Caco-2 (cell line): ENCODE data around the gene SHISA8. TPM values are rescaled to one million over a fixed set of nuclear protein-coding genes. Genes with fewer than 3 reads are reported as not detected.
A peak's percentile ranks its signal among the peaks of the same experiment; 100 is the strongest.

Source experiments
- BruUV-seq: library from RNA; stranded (reverse); fragments of 400-500 nt; replicated peaks from 2 replicates; lab custom pipeline; 2021; lab: Mats Ljungman, UMichigan
- CTCF ChIA-PET: fragments of 300-600 bp; sonication (Branson Sonifier 250); formaldehyde crosslinking; loops from one replicate; lab custom pipeline; 2022; ENCODE audit warnings: antibody characterized with exemption; lab: Charles Lee
- POLR2A ChIA-PET: fragments of 300-600 bp; sonication (Branson Sonifier 250); formaldehyde crosslinking; loops from one replicate; lab custom pipeline; 2022; ENCODE audit warnings: antibody characterized with exemption; lab: Charles Lee
- DNase-seq, 2 experiments: peaks; one replicate each; pipeline versions ENCODE4 v3.0.0 to v3.0.0-alpha.2; 2020 to 2022
- H3K27me3 ChIP-seq: replicated peaks from 2 replicates; pipeline ENCODE4 v1.6.0; 2011; ENCODE audit warnings: low read length; ENCODE audit not compliant: control insufficient read depth, insufficient read depth
- H3K36me3 ChIP-seq: 2 replicates; pipeline ENCODE4 v1.5.1; 2011; ENCODE audit warnings: low read length; ENCODE audit not compliant: control insufficient read depth, insufficient read depth
- H3K4me1 ChIP-seq: fragments of 250-450 bp; sonication (Bioruptor Pico); 2 replicates; pipeline ENCODE4 v1.5.1; 2020; ENCODE audit warnings: mild to moderate bottlenecking
- H3K4me3 ChIP-seq: 2 replicates; pipeline ENCODE4 v1.5.1; 2011; ENCODE audit warnings: low read depth, mild to moderate bottlenecking, control low read depth, low read length
- H3K9me3 ChIP-seq: fragments of 250-450 bp; sonication (Bioruptor Pico); 2 replicates; pipeline ENCODE4 v1.5.1; 2020; ENCODE audit warnings: mild to moderate bottlenecking, moderate library complexity
- H3K27ac Mint-ChIP-seq: one replicate; pipeline ENCODE4 v1.8.0; 2022; ENCODE audit warnings: mixed read lengths; ENCODE audit not compliant: unreplicated experiment
- H3K27me3 Mint-ChIP-seq: one replicate; pipeline ENCODE4 v1.8.0; 2022; ENCODE audit warnings: mixed read lengths; ENCODE audit not compliant: insufficient read depth, unreplicated experiment
- H3K36me3 Mint-ChIP-seq: one replicate; pipeline ENCODE4 v1.8.0; 2022; ENCODE audit warnings: mild to moderate bottlenecking, mixed read lengths; ENCODE audit not compliant: insufficient read depth, unreplicated experiment
- H3K4me1 Mint-ChIP-seq: one replicate; pipeline ENCODE4 v1.8.0; 2022; ENCODE audit warnings: low read depth, mixed read lengths; ENCODE audit not compliant: unreplicated experiment
- H3K4me3 Mint-ChIP-seq: one replicate; pipeline ENCODE4 v1.8.0; 2022; ENCODE audit warnings: mild to moderate bottlenecking, moderate library complexity, mixed read lengths; ENCODE audit not compliant: unreplicated experiment
- H3K9me3 Mint-ChIP-seq: one replicate; pipeline ENCODE4 v1.8.0; 2022; ENCODE audit warnings: mixed read lengths; ENCODE audit not compliant: unreplicated experiment
- intact Hi-C: fragments of 100-400 bp; cut with micrococcal nuclease; formaldehyde crosslinking; loops from one replicate; pipeline ENCODE4 v1.10.0; 2022; ENCODE audit not compliant: unreplicated experiment
- total RNA-seq: library from RNA; stranded (reverse); gene quantifications from 2 replicates; pipeline ENCODE4 v1.2.3, GENCODE V29; 2022
- TF ChIP-seq, protein P1 (sequence below), 2 experiments: fragments of 200-600 bp in 1 of 2; IDR thresholded peaks; 1 replicate in 1 of 2; 2 replicates in 1 of 2; pipeline versions ENCODE4 v1.5.1 to v1.8.0; 2011 to 2022; ENCODE audit warnings: antibody characterized with exemption in 1 of 2, control low read depth in 1 of 2, inconsistent platforms in 1 of 2, low read depth in 1 of 2, low read length in 1 of 2, mild to moderate bottlenecking in 1 of 2, moderate library complexity in 1 of 2; ENCODE audit not compliant: insufficient read depth in 1 of 2, severe bottlenecking in 1 of 2, unreplicated experiment in 1 of 2

The SHISA8 gene
- total RNA-seq, 1 experiment from 2014 or later: 1.4 TPM

DNA sequence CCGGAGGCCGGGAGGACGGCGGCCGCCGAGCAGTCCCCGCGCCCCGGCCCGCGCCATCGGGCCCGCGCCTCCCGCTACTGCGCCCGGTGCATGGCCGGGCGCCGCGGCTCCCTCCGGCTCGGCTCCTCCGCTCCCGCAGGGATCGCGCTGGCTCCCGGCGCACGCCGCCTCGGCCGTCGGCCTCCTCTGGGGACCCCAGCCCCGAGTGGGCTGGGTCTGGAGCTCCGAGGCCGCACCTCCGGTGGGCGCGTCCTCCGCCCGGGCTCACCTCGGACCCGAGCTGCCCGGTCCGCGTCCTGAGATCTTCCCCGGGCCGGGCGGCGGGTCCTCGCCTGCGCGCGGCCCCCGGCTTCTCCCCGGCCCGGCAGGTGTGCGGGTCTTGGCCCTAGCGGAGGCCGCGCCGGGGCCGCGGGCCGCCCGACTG is 251 bp downstream of the SHISA8 start:
- BruUV-seq: no TSS peak
- no peaks in the 10 kb centered on the region for H3K4me1 ChIP-seq
- POLR2A ChIA-PET: interaction anchor here (0.6 to 0.7 kb wide), 3 partner anchors 40 to 339 kb away, joined by 6 to 9 read pairs (median 6); no protein-coding TSS in a partner anchor
- DNase-seq: no peak
- H3K36me3 ChIP-seq: no peaks in the 10 kb centered on the region
- H3K9me3 ChIP-seq: no peaks in the 10 kb centered on the region
- intact Hi-C loops: no loop called here
- CTCF ChIA-PET: interaction anchor here (2.7 kb wide), 1 partner anchor 11 kb away, joined by 10 read pairs; no protein-coding TSS in a partner anchor
- peaks cover 22% of the 10 kb centered on the region for H3K27me3 Mint-ChIP-seq
- no peaks in the 10 kb centered on the region for H3K9me3 Mint-ChIP-seq
- H3K27me3 ChIP-seq: no peaks in the 10 kb centered on the region; the same call in 1 of the 2 replicates
- H3K4me1 Mint-ChIP-seq: peaks cover 7% of the 10 kb centered on the region
- H3K4me3 Mint-ChIP-seq: no peak overlapping the region
- H3K36me3 Mint-ChIP-seq: peaks cover 10% of the 10 kb centered on the region
- TF ChIP-seq, protein P1, sequence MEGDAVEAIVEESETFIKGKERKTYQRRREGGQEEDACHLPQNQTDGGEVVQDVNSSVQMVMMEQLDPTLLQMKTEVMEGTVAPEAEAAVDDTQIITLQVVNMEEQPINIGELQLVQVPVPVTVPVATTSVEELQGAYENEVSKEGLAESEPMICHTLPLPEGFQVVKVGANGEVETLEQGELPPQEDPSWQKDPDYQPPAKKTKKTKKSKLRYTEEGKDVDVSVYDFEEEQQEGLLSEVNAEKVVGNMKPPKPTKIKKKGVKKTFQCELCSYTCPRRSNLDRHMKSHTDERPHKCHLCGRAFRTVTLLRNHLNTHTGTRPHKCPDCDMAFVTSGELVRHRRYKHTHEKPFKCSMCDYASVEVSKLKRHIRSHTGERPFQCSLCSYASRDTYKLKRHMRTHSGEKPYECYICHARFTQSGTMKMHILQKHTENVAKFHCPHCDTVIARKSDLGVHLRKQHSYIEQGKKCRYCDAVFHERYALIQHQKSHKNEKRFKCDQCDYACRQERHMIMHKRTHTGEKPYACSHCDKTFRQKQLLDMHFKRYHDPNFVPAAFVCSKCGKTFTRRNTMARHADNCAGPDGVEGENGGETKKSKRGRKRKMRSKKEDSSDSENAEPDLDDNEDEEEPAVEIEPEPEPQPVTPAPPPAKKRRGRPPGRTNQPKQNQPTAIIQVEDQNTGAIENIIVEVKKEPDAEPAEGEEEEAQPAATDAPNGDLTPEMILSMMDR (IDR thresholded peaks at IDR 0.05; ENCODE audit: insufficient read depth in 1 of 2, low read depth in 1 of 2, low read length in 1 of 2, severe bottlenecking in 1 of 2, unreplicated experiment in 1 of 2): no peak
- H3K4me3 ChIP-seq: peak overlapping the region; percentile 42
- H3K27ac Mint-ChIP-seq: no peak overlapping the region

- Mint-ChIP-seq H3K27ac (no peak overlapping the region), H3K4me3 (peak overlapping the region; percentile 64), H3K36me3 (peaks cover 16% of the 10 kb centered on the region), H3K27me3 (peaks cover 22% of the 10 kb centered on the region), H3K9me3 (no peaks in the 10 kb centered on the region), H3K4me1 (peaks cover 7% of the 10 kb centered on the region)
- TF ChIP-seq, protein P1 (IDR thresholded peaks at IDR 0.05; ENCODE audit: insufficient read depth in 1 of 2, low read depth in 1 of 2, low read length in 1 of 2, severe bottlenecking in 1 of 2, unreplicated experiment in 1 of 2): no peak
- peak overlapping the region; percentile 24 for H3K4me3 ChIP-seq
- H3K36me3 ChIP-seq: no peaks in the 10 kb centered on the region
- POLR2A ChIA-PET: no interaction called here
- no peaks in the 10 kb centered on the region; the same call in 1 of the 2 replicates for H3K27me3 ChIP-seq
- CTCF ChIA-PET: interaction anchor here (2.7 to 2.8 kb wide), 2 partner anchors 11 to 12 kb away, joined by 10 to 13 read pairs; no protein-coding TSS in a partner anchor
- H3K4me1 ChIP-seq: no peaks in the 10 kb centered on the region
- DNase-seq: no peak
- H3K9me3 ChIP-seq: no peaks in the 10 kb centered on the region
- intact Hi-C loops: no loop called here
- no TSS peak for BruUV-seq
Observed at GRCh38 chr22:41913842-41914534, 886 bp downstream of the SHISA8 start.

- CTCF ChIA-PET: interaction anchor here (0.6 to 2.8 kb wide), 2 partner anchors 12 to 216 kb away, joined by 3 to 13 read pairs; no protein-coding TSS in a partner anchor
- H3K4me3 Mint-ChIP-seq: peak overlapping the region; percentile 64
Observed at GRCh38 chr22:41913040-41913719, 1.7 kb downstream of the SHISA8 start.

More at GRCh38 chr22:41913040-41913719, 1.7 kb downstream of the SHISA8 start:
- H3K27me3 ChIP-seq: no peaks in the 10 kb centered on the region; the same call in 1 of the 2 replicates
- no peaks in the 10 kb centered on the region for H3K9me3 ChIP-seq
- Mint-ChIP-seq H3K4me1 (peaks cover 7% of the 10 kb centered on the region), H3K27me3 (peaks cover 22% of the 10 kb centered on the region), H3K27ac (no peak overlapping the region), H3K9me3 (no peaks in the 10 kb centered on the region), H3K36me3 (peaks cover 24% of the 10 kb centered on the region)
- no TSS peak for BruUV-seq
- intact Hi-C loops: no loop called here
- POLR2A ChIA-PET: no interaction called here
- no peaks in the 10 kb centered on the region for H3K36me3 ChIP-seq
- H3K4me3 ChIP-seq: no peak overlapping the region
- TF ChIP-seq, protein P1 (IDR thresholded peaks at IDR 0.05; ENCODE audit: insufficient read depth in 1 of 2, low read depth in 1 of 2, low read length in 1 of 2, severe bottlenecking in 1 of 2, unreplicated experiment in 1 of 2): no peak
- no peaks in the 10 kb centered on the region for H3K4me1 ChIP-seq
- no peak for DNase-seq
